ENCODE measurements around the gene TMEM128.

- peak in 4 of 6 experiments; percentile 34 to 43 (median 38) for TF ChIP-seq CTCF (IDR thresholded peaks at IDR 0.05)
- TF ChIP-seq POLR2A (IDR thresholded peaks at IDR 0.05): no peak
Measured at GRCh38 chr4:4260185-4260751, 12.2 kb upstream of the TMEM128 start.
